Measurements from ENCODE around the gene CCDC150.
"Not testable (repeated sequence)": the region's sequence is repeated elsewhere in the genome, so short reads cannot be mapped to it uniquely, and the experiment has no call there.

Gene CCDC150

GRCh38 chr2:196638765-196639164 is 750 bp upstream of the CCDC150 start:
- DNase-seq, result no peak

- DNase-seq, result no peak
These were observed 575 bp downstream of the CCDC150 start for GRCh38 chr2:196640031-196640548.

DNA sequence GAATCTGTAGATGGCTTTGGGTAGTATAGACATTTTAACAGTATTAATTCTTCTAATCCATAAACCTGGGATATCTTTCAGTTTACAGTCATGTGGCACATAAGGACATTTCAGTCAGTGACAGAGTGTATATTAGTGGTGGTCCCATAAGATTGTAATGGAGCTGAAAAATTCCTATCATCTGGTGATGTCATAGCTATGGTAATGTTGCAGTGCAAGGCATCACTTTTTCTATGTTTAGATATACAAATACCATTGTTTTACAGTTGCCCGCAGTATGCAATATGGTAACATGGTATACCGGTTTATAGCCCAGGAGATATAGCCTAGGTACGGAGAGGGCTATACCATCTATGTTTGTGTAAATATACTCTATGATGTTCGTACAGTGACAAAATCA is 9.7 kb downstream of the CCDC150 start:
- DNase-seq, result no peak

GRCh38 chr2:196651387-196652094 is 12.0 kb downstream of the CCDC150 start:
- DNase-seq, result no peak

GRCh38 chr2:196652869-196653268 is 13.4 kb downstream of the CCDC150 start:
- DNase-seq, result no peak

DNA sequence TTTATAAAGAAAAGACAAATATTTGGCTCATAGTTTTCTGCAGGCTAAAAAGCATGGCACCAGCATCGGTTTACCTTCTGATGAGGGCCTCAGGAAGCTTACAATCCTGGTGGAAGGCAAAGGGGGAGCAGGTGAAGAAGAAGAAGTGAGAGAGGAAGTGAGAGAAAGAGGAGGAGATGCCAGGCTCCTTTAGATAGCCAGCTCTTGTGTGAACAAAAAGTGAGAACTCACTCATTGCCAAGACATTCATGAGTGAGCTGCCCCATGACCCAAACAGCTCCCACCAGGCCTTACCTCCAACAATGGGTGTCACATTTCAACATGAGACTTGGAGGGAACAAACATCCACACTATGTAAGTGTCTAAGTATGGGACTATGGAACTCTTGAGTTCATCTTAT is 14.3 kb downstream of the CCDC150 start:
- no peak for DNase-seq

DNA sequence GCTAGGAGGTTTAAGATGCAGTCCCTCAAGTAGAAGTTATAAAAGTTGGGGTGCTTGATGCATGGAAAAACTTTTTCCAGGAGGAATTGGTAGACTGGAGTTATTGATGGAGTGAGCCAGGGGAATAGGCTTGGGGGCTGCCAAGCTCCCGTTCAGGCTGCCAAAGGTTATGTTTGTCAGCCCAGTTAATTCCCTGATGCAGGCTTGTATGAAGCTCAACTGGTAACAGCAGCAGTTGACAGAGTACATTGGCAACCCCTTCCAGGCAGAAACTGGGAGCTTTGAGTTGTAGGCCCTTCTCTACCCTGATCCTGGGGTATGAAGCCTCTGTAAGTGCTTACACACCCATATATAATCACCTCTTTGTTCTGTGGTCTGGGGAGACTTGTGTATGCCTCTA is 16.2 kb downstream of the CCDC150 start:
- no peak for DNase-seq

DNA sequence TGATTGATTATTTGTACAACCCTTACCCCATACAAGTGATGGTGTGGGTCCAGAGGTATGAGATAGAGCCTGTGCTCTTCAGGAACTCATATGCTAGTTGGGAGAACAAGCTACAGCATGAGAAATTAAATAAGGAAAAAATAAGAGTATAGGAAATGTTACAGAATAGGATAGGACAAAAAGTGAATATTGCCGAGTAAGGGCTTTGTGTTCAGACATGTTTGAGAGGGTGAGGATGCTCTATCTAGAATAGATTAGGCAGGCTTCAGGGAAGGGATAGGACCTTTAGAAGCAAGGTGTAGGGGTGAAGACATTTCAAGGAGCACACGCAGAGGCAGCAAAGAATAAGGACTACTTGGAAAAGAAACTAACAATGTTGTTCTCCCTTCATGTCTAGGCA is 17.8 kb downstream of the CCDC150 start:
- no peak for DNase-seq

GRCh38 chr2:196659844-196660243 is 20.3 kb downstream of the CCDC150 start:
- DNase-seq, result no peak

DNA sequence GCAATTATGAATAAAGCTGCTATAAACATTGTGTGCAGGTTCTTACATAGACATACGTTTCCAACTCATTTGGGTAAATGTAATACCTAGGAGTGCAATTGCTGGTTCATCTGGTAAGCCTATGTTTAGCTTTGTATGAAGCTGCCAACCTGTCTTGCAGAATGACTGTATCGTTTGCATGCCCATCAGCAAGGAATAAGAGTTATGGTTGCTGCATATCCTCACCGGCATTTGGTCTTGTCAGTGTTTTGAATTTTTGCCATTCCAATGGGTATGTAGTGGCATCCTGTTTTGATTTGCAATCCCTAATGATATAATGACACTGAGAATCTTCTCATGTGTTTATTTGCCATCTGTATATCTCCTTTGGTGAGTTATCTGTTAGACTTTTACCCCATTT is 20.7 kb downstream of the CCDC150 start:
- peak; percentile 54 to 85 for DNase-seq

DNA sequence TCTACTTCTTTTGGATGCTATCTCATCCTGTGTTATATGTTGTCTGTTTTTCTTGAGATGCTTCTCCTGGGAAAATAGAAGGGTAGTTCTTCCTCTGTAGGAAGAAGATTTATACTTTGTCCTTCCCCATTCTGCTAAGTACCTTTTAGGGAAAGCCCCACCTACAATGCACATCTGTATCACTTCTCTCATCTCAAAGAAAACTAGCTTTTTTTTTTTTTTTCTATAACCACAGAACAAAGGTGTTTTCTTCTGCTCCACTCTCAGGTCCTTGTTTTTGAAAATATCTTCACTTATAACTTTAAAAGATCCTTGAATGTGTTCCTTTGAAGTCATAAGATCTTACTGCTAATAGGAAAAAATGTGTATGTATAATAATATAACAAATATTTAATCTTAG is 30.8 kb downstream of the CCDC150 start:
- DNase-seq, result no peak

DNA sequence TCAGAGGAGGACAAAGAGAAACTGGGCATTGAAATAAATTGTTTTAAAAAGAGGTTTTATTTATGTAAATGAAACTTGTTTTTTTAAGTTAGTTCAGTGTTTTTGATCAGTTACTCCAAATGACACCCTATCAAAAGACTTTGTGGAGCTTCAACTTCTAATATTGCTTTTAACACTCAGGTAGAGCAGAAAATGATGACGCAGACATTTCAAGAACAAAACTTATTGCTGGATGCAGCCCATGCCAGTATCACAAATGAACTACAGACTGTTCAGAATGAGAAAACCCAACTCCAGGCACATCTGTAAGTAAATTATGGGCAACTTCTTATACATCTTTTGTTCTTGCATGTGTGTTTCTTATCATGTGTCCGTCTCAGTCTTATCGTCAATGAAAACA is 36.4 kb downstream of the CCDC150 start:
- DNase-seq, result no peak

GRCh38 chr2:196677404-196677803 is 37.9 kb downstream of the CCDC150 start:
- no peak for DNase-seq

DNA sequence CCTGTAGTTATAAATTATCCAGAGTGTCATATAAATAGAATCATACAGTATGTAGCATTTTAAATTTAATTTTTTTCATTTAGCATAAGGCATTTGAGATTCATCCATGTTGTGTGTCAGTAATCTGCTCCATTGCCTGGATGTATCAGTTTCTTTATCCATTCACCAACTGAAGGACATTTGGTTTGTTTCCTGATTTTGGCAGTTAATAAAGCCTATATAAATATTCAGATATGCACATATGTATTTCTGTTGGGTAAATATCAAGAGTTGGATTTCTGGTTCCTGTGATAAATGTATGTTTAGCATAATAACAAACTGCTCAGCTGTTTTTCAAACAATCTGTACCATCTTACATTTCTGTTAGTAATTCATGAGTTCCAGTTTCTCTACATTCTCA is 39.9 kb downstream of the CCDC150 start:
- DNase-seq, result no peak

- DNase-seq, result no peak
These were observed 42.0 kb downstream of the CCDC150 start for GRCh38 chr2:196681510-196681909.

DNA sequence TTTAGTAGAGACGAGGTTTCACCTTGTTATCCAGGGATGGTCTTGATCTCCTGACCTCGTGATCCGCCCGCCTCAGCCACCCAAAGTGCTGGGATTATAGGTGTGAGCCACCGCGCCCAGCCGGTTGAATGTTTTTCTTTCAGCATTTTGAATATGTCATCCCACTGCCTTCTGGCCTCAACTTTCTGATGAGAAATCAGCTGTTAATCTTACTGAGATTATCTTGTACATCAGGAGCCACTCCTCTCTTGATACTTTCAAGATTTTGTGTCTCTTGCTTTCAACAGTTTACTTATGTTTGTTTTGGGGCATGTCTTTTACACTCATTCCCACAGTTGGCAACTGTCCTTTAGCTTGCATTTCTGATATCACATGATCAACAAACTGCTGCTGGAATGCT is 46.3 kb downstream of the CCDC150 start:
- no peak for DNase-seq

- not testable (repeated sequence) for DNase-seq
These were observed 47.2 kb downstream of the CCDC150 start for GRCh38 chr2:196686737-196687136.

DNA sequence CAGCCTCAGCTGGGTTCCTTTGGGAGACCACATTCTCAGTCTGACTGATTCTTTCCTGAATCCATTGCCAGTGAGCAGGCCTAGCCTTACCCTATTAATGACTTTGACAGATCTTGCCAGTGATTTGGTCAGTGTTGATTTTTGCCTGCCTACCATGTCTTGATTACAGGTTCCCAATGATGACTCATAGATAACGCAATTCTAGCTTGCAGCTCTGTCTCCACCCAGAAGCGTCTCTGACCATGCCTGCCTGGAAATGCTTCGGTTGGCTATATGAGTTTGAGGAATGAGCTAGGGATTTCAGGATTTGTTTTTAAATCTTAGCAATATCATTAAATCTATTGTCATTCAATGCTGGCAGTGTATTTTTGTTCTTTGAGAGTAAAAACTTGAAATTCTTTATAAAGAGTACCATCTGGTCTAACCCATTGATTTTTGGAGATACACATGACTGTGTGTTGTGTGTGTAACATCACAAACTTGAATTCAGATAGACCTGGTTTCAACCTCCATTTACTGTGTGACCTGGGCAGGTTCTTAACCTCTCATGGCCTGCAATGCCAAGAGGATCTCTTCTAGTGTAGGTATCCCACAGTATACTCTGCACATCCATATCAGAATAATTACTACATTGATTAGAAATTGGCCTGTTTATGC is 57.0 kb downstream of the CCDC150 start:
- DNase-seq, result peak in 1 of 2 experiments; percentile 48

DNA sequence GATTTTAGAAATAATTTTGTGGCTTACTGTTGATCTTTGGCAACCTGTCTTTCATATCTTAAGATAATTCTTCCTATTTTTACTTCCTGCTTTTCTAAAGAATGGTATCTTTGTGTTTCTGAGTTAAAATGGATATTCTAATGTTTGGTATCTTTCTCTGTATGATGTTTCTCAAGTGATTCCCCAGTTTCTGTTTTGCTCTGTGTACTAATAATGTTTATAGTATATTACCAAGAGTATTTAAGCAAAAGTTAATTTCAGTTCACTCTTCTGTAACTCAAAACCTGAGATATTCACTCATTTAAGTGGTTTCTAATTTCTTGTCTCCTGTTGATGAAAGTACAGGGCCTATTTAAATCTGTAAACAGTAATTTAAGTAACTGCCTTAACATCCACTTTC is 58.3 kb downstream of the CCDC150 start:
- DNase-seq, result no peak

GRCh38 chr2:196702641-196703040 is 63.1 kb downstream of the CCDC150 start:
- DNase-seq, result no peak

GRCh38 chr2:196703695-196704094 is 64.2 kb downstream of the CCDC150 start:
- no peak for DNase-seq

DNA sequence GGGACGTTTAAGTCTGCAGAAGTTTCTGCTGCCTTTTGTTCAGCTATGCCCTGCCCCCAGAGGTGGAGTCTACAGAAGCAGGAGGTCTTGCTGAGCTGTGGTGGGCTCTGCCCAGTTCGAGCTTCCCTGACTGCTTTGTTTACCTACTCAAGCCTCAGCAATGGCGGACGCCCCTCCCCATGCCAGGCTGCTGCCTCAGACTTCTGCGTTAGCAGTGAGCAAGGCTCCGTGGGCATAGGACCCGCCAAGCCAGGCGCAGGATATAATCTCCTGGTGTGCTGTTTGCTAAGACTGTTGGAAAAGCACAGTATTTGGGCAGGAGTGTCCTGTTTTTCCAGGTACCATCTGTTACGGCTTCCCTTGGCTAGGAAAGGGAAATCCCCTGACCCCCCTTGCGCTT is 70.5 kb downstream of the CCDC150 start:
- DNase-seq, result not testable (repeated sequence)

DNA sequence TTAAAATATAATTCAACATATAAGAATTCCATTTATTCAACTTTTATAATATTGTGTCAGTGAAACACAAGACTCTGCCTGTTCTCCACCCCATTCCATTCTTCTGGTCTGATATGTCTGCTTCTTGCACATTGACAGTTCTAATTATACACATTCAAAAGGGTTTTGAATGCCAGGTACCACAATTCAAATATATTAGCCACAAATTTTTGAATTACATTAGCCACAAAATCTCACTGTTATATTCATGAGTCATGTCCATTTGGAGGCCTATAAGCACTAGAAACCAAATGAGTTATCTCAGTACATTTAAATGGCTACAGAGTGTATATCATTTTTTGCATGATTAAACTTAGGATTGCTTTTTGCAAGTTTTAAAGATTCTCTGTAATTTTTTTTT is 72.1 kb downstream of the CCDC150 start:
- no peak for DNase-seq

GRCh38 chr2:196712867-196713266 is 73.4 kb downstream of the CCDC150 start:
- no peak for DNase-seq

All from SW 1271 (cell line).